IPS DF 19.7 (cell line): ENCODE measurements around the gene BANK1.

ENCODE experiments used
- DNase-seq: peaks from one replicate; pipeline ENCODE4 v3.0.0-alpha.2; 2013; ENCODE audit warnings: low read depth, low spot score

The BANK1 gene

DNA sequence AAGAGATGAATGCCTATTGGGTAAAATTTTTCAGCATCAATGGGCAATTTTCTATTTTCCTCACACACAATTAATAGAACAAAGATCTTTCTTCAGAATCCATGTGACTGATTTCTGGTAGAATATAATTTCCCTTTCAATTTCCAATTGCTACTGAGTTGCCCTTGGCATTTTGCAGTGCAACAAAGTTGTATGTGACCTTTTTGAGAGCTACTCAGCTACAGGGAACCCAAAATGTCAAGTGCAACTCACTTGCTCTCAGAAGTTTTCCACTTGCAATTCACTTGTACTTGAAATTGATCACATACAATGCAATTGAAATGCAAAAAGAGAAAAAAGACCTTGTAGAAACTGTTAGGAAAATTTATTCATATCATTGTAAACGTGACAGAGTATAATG lies 245.5 kb downstream of the BANK1 start:
- no peak for DNase-seq

DNA sequence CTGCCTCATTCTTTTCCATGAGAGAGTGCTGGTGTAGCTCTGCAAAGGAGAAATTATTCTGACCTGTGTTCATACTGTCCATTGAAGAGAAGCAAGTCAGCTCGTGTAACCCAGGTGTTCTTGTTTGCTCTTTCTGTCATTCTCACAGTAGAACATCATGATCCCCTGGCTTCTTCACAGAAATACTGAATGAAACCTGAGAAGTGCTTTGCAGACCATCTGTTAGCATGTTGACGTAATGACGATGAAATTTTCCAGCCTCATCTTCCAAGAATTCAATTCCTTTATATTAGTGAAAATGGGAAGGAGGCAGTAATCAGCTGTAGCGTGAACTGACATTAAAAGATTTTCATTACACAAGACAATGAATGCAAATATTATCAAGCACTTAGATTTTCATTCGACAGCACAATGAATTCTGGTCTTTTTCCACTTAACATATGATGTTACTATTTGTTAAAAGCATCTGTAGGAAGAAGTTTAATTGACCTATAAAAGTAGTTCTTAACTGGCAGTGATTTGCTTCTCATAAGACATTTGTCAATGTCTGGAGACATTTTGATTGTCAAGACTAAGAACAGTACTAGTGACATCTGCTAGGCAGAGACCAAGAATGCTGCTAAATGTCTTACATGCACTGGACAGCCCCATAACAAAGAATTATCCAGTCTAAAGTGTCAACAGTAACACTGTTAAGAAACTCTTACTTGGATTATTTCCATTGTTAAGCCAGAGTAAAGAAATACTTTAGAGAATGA lies 246.3 kb downstream of the BANK1 start:
- no peak for DNase-seq

DNA sequence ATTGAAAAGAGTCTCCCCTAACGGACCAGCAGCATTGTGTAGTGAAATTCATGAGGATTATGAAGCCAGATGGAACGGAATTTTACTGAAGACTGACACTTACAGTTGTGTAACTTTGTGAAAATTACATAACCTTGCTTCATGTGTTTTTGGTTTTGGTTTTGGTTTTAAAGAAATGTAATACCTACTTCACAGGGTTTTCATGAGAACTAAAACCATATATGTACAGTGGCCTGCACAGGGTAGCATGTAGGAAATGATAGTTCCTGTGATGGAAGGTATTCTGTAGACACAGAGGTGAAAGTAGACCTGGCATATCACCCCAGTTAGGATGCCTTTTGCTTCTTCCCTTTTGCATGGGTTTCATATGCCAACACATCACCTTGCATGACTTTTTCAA lies 247.0 kb downstream of the BANK1 start:
- no peak for DNase-seq

DNA sequence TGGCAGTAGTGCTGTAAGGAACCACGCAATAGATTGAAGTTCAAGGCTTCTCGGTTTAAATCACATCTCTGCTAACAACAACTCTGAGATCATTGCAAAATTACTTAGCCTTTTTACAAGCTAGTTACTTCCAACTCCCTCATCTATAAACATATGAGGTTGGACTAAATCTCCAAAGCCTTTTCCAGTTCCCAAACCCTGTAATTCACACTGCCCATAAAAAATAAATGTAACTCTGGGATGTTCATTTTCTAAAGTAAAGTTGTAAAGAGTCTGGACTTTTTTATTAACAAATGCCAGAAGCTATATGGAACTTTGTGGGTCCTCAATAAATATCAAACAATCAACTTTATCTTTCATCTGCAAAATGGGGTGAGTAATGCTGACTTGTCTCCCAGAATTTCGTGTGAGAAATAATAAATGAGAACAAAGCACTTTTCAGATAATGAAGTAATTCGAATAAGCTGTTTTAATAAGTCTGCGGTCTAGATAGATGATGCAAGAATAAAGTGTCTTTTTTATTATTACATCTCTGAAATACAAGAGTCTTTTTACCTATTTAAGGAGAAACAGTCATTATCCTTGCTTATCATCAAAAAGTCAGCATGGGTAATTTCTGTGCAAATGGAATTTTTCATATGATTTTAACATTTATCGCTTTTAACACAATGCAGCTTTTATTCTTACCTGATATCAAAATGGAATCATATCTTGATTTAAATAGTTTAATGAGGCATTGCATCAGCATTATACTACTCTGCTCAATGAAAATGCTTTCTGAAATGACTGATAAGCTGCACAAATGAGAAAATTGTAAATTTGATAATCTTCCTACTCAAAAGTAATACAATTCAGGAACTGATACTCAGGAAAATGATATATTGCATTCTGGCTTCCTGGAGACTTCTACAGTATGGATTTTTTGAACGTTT lies 252.6 kb downstream of the BANK1 start:
- DNase-seq, result no peak

DNA sequence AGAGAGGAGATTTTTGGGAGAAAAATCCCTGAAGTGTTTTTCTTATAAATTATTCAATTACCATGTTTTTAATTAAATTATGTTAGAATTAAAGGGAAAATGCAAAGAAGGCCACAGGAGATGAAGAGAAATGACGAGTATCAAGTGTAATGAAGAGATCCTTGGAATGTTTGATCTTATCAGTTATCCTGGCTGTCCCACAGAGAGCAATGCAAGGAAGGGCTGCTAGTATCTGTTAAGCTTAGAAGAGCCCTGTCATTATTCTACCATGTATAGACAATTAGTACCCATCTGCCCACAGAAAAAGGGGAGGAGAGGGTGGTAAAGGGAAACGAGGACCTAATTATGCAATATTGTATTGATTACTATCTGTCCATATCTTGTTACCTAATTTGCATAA lies 257.1 kb downstream of the BANK1 start:
- DNase-seq, result no peak

DNA sequence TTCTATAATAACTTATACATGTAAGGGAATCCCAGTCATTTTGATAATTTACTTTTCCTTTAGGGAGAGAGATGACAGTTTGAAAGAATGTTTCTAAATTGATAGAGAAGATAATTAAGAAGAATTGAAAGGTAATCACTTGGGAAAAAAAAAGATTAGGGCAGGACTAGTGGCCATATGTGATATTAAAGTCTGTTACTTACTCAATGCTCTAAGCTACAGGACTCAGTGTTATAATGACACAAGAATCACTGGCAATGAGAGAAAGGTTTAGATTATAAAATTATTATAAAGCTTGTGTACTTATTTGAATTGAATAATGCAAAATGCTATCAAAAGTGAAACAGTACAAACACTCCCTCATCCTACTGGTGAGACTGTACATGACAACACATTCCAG lies 265.3 kb downstream of the BANK1 start:
- no peak for DNase-seq

DNA sequence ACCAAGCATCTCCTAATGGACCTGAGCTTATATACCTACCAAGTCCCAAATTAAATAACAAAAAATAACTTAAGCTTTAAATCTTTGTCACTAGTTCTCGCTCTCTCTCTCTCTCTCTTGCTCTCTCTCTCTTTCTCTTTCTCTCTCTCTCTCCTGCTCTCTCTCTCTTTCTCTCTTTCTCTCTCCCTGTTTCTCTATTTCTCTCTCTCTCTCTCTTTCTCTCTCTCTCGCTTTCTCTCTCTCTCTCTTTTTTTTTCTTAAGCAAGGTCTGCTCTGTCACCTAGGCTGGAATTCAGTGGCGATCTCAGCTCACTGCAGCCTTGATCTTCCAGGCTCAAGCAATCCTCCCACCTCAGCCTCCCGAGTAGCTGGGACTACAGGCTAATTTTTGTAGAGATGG lies 266.6 kb downstream of the BANK1 start:
- no peak for DNase-seq

DNA sequence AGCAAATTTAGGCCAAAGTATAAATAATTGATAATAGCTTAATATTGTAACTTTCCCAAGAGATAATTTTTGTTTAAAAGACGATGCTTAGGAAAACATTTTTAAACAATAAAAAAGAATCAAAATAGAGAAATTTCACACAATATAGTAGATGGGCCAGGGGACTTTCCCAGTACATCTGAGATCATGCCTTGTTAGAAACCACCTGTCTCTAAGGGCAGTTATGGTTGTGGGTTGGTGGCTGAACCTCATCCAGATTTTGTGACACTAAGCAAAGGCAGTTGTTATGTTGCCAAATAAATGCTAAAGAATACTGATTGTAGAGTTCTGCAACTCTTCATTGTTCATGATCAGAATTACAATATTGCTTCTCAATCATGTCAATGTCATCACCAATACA lies 270.6 kb downstream of the BANK1 start:
- DNase-seq, result no peak

DNA sequence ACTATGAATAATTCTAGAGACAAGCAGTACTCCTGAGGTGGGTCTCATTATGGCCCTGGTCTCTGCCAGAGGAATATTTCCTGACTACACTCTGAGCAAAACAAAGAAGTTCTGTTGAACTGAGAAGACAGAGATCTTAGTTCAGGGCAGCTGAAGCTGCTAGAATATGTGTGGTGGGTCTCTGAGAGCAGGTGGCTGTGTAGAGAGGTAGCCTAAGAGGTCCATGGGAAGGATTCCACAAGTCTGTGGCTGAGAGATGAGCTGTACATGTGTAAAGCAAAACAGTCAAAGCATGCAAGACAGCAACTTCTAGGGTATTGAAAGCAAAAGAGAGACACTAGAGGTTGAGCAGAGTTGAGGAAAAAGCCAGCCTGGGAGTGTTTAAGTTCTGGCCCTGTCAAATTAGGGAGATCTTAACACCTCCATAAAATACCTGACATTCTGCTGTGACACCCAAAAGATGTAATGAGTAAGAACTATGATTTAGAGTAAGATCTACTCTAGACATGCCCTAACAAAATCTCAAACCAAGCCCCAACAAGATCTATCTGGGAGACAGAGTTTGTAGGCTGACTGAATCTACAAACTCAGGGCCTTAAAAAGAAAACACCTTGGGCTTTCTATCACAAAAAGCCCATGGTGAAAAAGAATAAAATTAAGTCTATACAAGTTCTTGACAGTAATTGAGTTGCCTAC lies 274.4 kb downstream of the BANK1 start:
- DNase-seq, result no peak

DNA sequence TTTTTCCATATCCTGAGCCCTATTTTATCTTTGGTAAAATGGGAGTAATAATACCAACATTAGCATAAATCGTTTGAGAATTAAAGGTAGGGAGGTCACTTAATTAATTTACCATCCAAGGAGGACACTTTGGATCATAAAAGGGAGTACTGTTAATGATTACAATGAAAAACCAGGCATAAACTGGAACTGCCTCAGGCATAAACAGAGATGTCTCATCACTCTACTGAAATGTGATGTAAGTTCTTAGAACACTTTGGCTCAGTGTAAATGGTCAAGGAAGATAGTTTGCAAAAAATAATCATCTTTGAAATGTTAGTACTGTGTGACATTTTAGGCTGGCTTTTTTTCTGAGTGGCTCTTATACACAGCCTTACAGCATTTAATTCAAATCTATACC lies 286.1 kb downstream of the BANK1 start:
- DNase-seq, result no peak

DNA sequence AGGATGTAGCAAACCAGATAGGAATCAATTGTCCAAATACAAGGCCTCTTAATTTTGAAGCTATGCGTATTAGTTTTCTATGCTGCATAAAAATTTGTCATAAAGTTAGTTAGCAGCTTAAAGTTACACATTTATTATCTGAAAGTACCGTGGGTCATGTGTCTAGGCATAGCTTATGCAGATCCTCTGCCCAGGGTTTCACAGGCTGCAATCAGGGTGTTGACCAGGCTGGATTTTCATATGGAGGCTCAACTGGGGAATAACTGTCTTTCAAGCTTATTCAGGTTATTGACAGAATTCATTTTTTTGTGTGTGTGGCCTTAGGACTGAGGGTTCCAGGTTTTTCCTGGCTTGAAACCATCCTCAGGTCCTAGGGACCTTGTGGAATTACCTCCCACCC lies 289.7 kb downstream of the BANK1 start:
- no peak for DNase-seq

DNA sequence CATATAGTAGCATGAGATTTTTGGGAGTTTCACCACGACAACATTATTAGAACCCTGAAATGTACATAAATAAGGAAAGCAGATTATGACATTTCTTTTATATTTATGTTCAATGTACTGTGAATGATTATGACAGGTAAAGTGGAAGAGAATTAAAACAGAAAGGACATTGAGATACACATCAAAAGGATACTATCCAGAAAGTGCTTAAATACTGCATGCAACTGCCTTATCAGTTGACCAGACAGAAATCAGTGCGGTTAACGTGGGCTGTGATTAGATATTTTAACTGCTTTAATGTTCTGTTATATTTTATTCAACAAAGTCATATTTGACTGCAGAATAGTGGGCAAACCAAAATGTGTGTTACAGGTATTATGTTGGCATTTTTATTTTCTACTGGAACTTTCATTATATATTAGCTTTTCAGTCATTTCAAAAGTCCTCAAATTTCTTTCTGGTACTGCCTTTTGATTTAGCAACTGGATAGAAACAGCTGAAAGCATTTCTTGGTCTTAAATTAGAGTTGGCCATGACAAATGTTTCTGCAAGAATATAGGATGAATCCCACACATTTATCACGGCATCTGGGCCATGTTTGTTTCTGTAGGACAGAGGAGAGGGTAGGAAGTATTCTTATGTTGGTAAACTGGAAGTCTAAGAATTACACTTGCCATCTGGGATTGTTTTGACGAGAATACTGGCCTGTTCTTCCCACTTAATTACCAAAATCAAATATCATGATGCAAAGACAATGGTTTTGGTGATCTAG lies 299.5 kb downstream of the BANK1 start:
- DNase-seq, result no peak

DNA sequence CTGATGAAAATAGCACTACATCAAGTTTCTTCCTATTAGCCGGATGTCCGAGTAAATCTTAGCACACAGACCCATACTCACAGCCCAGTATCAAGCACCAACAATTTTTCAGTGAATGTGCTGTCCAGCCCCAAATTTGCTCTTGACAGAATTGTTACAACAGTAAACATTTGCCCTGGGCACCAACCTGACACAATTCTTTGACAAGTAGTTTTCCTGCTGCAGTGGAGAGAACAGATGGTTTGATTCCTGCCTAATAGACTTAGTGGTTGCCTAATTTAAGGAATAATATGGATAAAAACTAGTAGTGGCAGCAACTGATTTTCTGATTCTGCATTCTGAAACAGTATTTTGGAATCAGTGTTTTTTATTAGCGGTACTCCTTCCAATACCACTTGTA lies 301.1 kb downstream of the BANK1 start:
- DNase-seq, result no peak

DNA sequence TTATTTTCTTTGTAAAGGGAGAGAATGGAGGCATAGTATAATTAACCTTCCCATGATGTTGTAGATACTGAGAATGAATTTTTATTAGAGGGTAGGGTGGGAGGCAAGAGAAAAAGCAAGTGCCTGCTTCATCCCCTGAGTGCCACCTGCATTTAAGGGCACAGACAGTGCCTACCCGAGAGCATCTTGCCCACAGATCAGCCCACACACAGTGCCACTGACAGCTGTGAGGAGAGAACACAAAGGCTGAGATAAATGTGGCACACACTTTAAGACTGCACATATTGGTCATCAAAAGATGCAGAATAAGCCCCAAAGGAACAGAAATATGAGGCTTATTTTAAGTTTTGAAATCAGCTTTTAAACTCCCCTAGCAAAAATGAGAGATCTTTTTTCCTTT lies 304.0 kb downstream of the BANK1 start:
- DNase-seq, result no peak

DNA sequence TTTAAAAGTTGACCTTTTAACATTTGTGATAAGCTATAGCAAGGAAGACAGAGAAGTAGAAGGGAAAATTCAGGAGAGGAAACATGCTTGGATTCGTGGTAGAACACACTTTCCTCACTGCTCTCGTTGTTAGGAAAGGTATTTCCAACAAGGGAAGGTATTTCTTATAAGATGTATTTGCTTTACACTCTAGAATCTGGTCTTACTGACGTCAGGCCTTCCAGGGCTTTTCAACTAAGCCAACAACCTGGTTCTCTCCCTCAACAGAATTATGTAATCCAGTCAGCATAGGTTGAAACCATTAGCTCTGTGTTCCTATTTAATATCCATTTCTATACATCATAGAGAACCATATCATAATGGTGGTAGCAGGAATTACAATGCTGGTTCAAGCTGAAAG lies 312.8 kb downstream of the BANK1 start:
- no peak for DNase-seq

DNA sequence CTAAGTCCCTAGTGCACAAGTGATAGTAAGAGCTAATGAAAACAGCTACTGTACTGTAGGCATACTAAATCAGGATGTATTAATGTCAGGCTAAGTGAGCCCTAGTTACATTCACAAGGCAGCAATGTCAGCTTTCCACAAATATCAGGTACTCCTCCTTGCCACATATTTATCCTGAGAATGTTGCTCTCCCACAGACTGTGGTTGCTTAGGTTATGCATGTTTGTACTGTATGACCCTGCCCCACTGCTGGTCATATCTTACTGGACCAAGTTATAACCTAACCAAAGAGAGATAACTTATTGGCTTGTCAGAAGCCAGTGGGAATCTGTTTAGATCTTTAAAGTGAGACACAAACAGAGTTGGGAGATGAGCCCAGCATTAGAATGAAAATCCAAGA lies 313.7 kb downstream of the BANK1 start:
- no peak for DNase-seq

DNA sequence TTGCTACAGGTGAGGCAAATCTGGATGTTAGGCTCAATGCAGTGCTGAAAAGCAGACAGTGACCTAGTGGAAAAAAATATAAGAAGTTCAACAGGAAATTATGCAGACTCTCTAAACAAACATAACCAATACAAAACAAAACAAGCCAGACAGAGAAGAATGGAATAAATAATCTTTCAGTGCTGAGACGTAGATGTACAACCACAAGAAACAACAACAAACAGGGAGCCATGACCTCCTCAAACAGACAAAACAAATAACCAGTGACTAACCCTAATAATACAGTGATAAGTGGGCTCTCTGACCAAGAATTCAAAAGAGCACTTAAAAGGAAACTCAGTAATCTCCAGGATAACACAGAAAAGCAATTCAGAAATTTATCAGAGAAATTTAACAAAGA lies 315.5 kb downstream of the BANK1 start:
- no peak for DNase-seq

DNA sequence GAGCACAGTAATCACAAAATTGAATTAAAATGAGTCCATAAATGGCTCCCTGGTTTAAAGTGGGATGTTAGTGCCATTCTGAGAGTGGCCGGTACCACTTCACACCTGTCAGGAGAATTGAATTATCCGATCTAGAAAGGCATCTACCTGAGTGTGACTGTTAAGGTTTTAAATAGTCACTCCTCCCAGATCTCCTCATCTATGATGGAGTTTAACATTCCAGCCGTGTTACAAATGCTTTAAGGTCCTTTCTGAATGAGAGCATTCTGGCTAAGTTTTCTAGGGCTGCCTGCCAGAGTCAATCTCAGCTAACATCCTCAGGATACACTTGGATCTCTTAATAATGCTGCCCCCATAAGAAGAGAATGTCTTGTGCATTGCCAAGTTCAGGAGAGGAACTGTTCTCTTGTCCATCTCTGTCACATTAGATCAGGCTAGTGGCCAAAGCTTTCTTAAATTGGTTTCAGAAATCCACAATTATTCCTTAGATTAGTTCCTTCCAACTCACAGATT lies 323.6 kb downstream of the BANK1 start:
- DNase-seq, result no peak

DNA sequence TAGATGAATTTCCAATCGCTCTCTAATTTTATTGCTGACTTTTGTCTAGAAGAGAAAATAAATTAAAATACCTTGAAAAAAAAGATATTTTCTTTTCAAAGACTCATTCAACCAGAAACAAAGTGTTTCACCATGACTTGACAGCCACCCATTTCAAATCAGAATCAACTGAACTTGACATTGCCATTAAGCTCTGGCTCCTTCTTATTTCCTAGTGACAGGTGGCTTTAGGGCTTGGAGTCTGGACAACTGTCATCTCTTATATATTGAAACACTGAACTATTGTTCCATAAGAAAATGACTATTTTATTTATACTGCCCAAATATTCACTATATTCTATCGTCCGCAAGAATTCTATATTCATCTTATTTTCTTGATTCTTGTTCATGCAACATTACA lies 325.6 kb downstream of the BANK1 start:
- no peak for DNase-seq

DNA sequence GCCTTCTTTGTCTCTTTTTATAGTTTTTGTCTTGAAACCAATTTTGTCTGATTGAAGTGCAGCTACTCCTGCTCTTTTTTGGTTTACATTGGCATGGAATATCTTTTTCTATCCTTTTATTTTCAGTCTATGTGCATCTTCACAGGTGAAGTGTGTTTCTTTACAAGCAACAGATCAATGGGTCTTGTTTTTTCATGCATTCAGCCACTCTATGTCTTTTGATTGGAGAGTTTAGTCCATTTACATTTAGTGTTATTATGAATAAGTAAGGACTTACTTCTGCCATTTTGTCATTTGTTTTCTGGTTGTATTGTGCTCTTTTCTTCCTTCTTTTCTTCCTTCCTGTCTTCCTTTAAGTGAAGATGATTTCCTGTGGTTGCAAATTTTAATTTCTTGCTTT lies 330.3 kb downstream of the BANK1 start:
- DNase-seq, result no peak
